Measurements from ENCODE around the gene SEPTIN11.

The SEPTIN11 gene

DNA sequence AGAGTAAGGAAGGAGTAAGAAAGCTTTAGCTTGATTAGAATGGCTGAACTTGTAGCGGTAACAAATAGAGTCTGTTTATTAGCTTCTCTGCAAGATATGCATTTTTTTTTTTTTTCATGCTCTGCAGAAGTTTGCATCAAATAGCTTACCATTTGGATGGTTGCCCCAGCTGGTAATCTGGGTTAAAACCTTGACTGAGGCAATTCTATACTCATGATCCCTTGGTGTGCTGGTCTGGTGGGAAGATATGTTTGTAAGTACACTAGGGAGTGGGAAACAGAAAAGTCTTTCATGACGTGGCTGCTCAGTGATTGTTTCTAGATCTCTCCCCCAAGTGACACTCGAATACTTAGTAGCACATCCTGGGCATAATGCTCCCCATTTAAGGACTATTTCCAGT is 32.1 kb downstream of the SEPTIN11 start:
- DNase-seq: no peak

DNA sequence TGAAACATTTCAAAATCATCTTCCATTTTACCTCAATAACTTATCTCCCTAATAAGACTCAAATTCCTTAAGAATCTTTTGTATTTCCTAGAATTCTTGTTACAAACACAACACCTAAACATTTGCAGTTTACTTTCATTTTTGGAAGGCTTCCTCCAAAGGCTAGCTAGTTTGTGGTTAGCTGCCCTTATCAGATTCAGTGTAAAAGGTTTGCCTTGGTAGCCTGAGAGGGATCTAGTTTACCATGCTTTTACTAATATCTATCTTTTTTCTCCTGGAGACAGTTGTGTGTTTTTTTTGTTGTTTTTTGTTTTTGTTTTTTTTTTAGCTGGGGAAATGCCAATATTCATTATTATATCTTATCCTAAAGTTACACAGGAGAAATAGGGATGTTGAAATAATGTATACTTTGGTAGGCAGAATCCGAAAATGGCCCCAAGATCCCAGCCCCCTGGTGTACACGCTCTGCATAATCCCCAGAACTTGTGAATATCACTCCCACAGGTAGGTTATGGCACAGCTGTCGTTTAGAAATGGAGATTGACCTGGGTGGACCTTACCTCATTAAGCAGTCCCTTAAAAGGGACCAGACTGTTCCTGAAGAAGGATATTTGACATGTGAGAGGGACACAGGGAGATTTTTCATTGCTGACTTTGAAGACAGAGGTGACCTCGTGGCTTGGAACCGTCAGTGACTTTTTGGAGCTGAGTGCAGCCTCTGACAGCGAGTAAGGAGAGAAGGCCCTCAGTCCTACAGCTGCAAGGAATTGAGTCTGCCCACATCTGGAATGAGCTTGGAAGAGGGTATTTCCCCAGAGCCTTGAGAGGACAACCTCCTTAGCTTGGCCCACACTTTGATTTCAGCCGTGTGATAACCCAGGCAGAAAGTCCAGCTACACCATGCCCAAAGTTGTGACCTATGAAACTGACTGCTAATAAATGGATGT is 33.4 kb downstream of the SEPTIN11 start:
- no peak for DNase-seq

- DNase-seq: no peak
These were observed 34.6 kb downstream of the SEPTIN11 start for GRCh38 chr4:76984127-76984526.

GRCh38 chr4:76984788-76985211 is 35.2 kb downstream of the SEPTIN11 start:
- no peak for DNase-seq

- DNase-seq: no peak
These were observed 37.6 kb downstream of the SEPTIN11 start for GRCh38 chr4:76987153-76987591.

- DNase-seq: no peak
These were observed 38.1 kb downstream of the SEPTIN11 start for GRCh38 chr4:76987685-76988084.

GRCh38 chr4:76989391-76990061 is 40.0 kb downstream of the SEPTIN11 start:
- no peak for DNase-seq

GRCh38 chr4:76990288-76991080 is 40.9 kb downstream of the SEPTIN11 start:
- DNase-seq: no peak

DNA sequence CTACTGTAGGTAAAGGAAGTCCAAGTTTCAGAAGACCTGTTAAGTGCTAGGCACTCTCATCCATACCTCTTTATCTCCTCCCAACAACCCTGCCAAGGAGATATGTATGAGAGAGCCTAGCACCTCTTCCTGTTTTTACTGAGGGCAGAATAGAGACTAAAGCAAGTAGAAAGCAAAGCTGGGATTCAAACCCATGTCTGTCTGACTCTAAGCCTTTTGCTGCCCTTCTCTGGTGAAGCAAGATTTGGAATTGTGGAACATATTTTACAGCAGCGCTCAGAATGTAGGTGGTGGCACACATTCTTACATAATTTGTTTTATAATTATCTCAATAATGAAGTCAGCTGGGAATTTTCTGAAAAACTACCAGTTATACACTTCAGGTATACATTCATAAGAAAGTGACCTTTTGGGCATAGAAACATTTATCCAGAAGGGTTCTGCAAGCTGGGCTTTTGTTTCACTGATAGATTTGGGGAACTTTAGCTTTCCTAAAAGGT is 41.7 kb downstream of the SEPTIN11 start:
- DNase-seq: no peak

- DNase-seq: no peak
These were observed 44.5 kb downstream of the SEPTIN11 start for GRCh38 chr4:76993787-76994641.

GRCh38 chr4:76995776-76996175 is 46.2 kb downstream of the SEPTIN11 start:
- DNase-seq: no peak

DNA sequence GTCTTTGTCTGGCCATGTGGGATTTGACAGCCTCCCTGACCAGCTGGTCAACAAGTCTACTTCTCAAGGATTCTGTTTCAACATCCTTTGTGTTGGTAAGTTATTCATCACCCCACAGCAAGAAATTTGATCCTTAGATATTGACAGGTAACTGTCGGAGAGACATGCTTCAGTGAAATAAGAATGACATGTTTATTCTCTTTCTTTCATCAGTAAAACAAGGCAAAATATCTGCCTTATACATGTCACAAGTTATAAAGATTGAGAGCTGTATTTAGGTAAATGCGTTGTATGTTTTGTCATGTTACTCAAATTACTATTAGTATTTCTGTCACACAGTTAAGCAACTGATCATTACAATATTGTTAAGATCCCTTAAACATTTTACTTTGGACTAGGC is 46.9 kb downstream of the SEPTIN11 start:
- DNase-seq: no peak

GRCh38 chr4:76997077-76997476 is 47.5 kb downstream of the SEPTIN11 start:
- no peak for DNase-seq

DNA sequence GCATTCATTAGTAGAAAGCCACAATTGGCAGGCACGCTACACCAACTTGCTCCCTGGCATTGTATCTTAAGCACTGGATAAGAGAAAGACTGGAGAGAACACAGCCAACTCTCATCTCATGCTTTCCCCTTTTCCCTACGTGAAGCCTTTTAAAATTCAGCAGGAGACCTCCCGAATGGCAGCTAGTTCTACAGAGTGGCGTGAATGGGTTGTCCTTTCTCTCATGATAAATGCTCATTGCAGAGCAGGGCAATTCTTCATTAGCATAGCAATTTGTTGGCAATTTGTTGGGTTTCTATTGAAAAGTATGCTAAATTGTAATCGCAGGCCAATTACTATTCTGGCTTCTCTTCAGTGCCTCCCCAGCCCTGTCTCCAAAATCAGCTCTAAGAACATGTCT is 48.0 kb downstream of the SEPTIN11 start:
- DNase-seq: no peak

DNA sequence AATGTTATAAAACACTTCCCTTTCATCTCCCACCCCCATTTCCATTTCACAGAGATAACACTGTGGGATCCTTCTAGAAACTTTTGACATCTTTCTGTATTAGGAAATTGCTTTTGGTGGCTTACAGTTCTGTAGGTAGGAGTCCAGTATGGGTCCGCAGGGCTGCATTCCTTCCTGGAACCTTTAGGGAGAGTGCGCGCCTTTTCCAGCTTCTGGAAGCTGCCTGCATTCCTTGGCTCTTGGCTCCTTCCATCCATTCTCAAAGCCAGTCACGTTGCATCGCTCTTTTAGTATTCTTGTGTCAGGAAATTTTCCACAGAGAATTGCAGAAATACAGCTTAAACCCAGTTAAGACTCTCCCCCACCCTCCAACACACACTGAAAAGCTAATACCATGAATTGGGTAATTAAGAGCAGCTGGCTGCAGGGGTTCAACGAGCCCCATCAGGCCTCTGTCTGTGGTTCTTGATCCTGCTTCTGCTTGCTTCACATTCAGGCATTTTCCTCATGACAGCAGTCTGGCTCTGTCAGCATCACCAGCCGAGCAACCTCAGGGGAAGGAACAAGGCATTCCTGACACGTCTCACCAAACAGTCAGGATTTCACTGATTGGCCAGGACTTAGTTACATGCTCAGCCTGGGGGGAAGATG is 48.8 kb downstream of the SEPTIN11 start:
- no peak for DNase-seq

Measured in COR-L47 (cell line).